Measurements from ENCODE around the gene CSNK1G1. TPM values are rescaled to one million over a fixed set of nuclear protein-coding genes. Genes with fewer than 3 reads are reported as not detected.
"Not testable (repeated sequence)": the region's sequence is repeated elsewhere in the genome, so short reads cannot be mapped to it uniquely, and the experiment has no call there.

Gene CSNK1G1
- total RNA-seq, 1 experiment from 2014 or later: 19.6 TPM

DNA sequence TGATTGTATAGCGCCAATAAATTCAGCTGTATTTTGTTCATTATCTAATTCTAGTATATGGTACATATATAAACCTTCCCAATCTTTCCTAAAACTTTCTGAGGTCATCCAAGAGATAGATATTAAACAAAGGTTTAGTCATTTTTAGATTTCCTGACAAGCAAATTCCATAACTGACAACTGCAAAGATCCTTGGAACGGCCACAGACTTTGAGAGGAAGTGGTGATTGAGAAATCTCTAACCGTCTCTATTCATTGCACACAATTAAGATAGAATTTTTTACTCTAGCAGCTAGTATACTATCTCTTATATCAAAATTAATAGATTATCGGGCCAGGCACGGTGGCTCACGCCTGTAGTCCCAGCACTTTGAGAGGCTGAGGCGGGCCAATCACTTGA lies 4.7 kb downstream of the CSNK1G1 start:
- intact Hi-C loops (cut with micrococcal nuclease; ENCODE audit: unreplicated experiment): no loop called here
- Histone ChIP-seq H3K4me1 (replicated peaks; ENCODE audit: insufficient read depth) (peaks cover 6% of the 10 kb centered on the region), H4K20me1 (ENCODE audit: insufficient read depth) (no peaks in the 10 kb centered on the region), H2AFZ (no peak overlapping the region), H3K79me2 (ENCODE audit: low read depth) (peaks cover 40% of the 10 kb centered on the region), H3K36me3 (ENCODE audit: low read depth) (no peaks in the 10 kb centered on the region), H3K9me2 (ENCODE audit: insufficient read depth) (no peaks in the 10 kb centered on the region), H3K9me3 (ENCODE audit: insufficient read depth, low read depth) (no peaks in the 10 kb centered on the region), H3K4me3 (no peak overlapping the region), H3K27ac (no peak overlapping the region), H3K27me3 (ENCODE audit: insufficient read depth, low read depth) (no peaks in the 10 kb centered on the region), H3F3A (ENCODE audit: insufficient read depth, low read depth) (peaks cover 1% of the 10 kb centered on the region; the same call in 1 of the 2 replicates), H3K4me2 (no peak overlapping the region)
- no TSS peak for BruUV-seq (replicated peaks)
- DNase-seq: no peak
- CTCF ChIA-PET: no interaction called here
- no peak for TF ChIP-seq EZH2 (IDR thresholded peaks at IDR 0.05; ENCODE audit: low read depth)
- TF ChIP-seq, protein P1, sequence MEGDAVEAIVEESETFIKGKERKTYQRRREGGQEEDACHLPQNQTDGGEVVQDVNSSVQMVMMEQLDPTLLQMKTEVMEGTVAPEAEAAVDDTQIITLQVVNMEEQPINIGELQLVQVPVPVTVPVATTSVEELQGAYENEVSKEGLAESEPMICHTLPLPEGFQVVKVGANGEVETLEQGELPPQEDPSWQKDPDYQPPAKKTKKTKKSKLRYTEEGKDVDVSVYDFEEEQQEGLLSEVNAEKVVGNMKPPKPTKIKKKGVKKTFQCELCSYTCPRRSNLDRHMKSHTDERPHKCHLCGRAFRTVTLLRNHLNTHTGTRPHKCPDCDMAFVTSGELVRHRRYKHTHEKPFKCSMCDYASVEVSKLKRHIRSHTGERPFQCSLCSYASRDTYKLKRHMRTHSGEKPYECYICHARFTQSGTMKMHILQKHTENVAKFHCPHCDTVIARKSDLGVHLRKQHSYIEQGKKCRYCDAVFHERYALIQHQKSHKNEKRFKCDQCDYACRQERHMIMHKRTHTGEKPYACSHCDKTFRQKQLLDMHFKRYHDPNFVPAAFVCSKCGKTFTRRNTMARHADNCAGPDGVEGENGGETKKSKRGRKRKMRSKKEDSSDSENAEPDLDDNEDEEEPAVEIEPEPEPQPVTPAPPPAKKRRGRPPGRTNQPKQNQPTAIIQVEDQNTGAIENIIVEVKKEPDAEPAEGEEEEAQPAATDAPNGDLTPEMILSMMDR (conservative IDR thresholded peaks at IDR 0.05): no peak
- POLR2A ChIA-PET (ENCODE audit: unreplicated experiment): interaction anchor here (0.6 kb wide), 2 partner anchors 47 to 220 kb away, joined by 9 to 14 read pairs; no protein-coding TSS in a partner anchor

DNA sequence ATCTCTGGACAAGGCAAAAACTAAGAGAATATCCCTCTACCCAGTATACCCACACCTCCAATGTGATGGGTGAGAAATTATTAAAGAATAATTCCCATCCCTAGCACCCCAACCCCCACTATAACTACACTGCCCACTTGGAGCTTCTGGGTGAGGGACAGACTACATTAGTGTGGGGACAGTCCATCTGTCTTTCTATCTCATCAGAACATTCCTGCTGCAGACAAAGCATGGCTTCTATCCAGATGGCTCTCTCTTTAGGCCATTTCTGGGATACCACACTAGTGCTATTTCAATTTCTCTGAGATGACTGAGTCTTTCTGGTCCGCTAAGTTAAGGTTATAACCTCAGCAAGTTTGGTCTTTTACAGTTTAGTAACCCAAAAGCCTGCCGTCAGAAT lies 6.6 kb downstream of the CSNK1G1 start:
- Histone ChIP-seq H3F3A (ENCODE audit: insufficient read depth, low read depth) (no peaks in the 10 kb centered on the region), H3K4me2 (no peak overlapping the region), H3K4me3 (no peak overlapping the region), H3K36me3 (ENCODE audit: low read depth) (no peaks in the 10 kb centered on the region), H3K27ac (no peak overlapping the region), H3K4me1 (replicated peaks; ENCODE audit: insufficient read depth) (peaks cover 1% of the 10 kb centered on the region), H3K79me2 (ENCODE audit: low read depth) (peaks cover 40% of the 10 kb centered on the region), H3K9me3 (ENCODE audit: insufficient read depth, low read depth) (no peaks in the 10 kb centered on the region), H2AFZ (no peak overlapping the region), H3K9me2 (ENCODE audit: insufficient read depth) (no peaks in the 10 kb centered on the region), H4K20me1 (ENCODE audit: insufficient read depth) (no peaks in the 10 kb centered on the region), H3K27me3 (ENCODE audit: insufficient read depth, low read depth) (no peaks in the 10 kb centered on the region)
- no TSS peak for BruUV-seq (replicated peaks)
- ChIA-PET CTCF (no interaction called here), POLR2A (ENCODE audit: unreplicated experiment) (no interaction called here)
- no peak for DNase-seq
- TF ChIP-seq EZH2 (IDR thresholded peaks at IDR 0.05; ENCODE audit: low read depth): no peak
- TF ChIP-seq, protein P1 (conservative IDR thresholded peaks at IDR 0.05): no peak
- intact Hi-C loops (cut with micrococcal nuclease; ENCODE audit: unreplicated experiment): no loop called here

DNA sequence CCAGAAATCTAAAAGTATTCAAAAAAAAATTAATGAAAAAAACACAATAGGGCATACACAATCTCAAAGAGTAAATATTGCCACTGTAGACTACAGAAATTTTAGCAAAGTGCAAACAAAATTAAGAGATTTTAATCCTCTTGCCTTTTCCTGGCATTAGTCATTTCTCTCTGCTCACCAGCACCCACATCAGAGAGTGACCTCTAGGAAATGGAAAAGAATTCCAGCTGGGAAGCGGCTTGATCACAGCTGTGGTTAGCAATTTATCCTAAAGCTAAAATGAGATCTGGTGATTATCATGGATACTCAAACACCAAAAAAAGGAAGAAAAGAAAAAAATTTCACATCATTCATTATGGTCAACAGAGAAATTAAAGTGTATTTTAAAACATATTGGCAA lies 7.5 kb downstream of the CSNK1G1 start:
- H3F3A ChIP-seq (ENCODE audit: insufficient read depth, low read depth): no peaks in the 10 kb centered on the region
- ChIA-PET CTCF (no interaction called here), POLR2A (ENCODE audit: unreplicated experiment) (no interaction called here)
- no peaks in the 10 kb centered on the region for H3K4me1 ChIP-seq (replicated peaks; ENCODE audit: insufficient read depth)
- no peaks in the 10 kb centered on the region for H3K9me2 ChIP-seq (ENCODE audit: insufficient read depth)
- H3K9me3 ChIP-seq (ENCODE audit: insufficient read depth, low read depth): no peaks in the 10 kb centered on the region
- H3K27ac ChIP-seq: no peak overlapping the region
- no peak overlapping the region for H3K4me2 ChIP-seq
- intact Hi-C loops (cut with micrococcal nuclease; ENCODE audit: unreplicated experiment): no loop called here
- no peaks in the 10 kb centered on the region for H3K27me3 ChIP-seq (ENCODE audit: insufficient read depth, low read depth)
- H3K4me3 ChIP-seq: no peak overlapping the region
- H2AFZ ChIP-seq: no peak overlapping the region
- TF ChIP-seq, protein P1 (conservative IDR thresholded peaks at IDR 0.05): no peak
- no peak for TF ChIP-seq EZH2 (IDR thresholded peaks at IDR 0.05; ENCODE audit: low read depth)
- no peaks in the 10 kb centered on the region for H3K36me3 ChIP-seq (ENCODE audit: low read depth)
- no TSS peak for BruUV-seq (replicated peaks)
- no peak for DNase-seq
- H4K20me1 ChIP-seq (ENCODE audit: insufficient read depth): no peaks in the 10 kb centered on the region
- peaks cover 34% of the 10 kb centered on the region for H3K79me2 ChIP-seq (ENCODE audit: low read depth)

DNA sequence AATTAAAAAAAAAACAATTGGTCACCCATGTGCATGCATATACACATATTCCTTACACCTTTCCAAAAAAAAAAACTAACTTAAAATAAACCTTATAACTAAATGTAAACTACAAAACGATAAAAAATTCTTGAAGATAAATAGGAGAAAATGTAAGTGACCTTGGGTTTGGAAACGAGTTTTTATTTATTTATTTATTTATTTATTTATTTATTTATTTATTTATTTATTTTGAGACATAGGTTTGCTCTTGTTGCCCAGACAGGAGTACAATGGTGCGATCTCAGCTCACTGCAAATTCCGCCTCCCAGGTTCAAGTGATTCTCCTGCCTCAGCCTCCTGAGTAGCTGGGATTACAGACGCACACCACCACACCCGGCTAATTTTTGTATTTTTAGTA lies 9.7 kb downstream of the CSNK1G1 start:
- H4K20me1 ChIP-seq (ENCODE audit: insufficient read depth); H2AFZ ChIP-seq; BruUV-seq (replicated peaks); CTCF ChIA-PET; H3K4me2 ChIP-seq; H3K4me1 ChIP-seq (replicated peaks; ENCODE audit: insufficient read depth); H3K27ac ChIP-seq; H3K9me2 ChIP-seq (ENCODE audit: insufficient read depth); H3K9me3 ChIP-seq (ENCODE audit: insufficient read depth, low read depth); intact Hi-C loops (cut with micrococcal nuclease; ENCODE audit: unreplicated experiment); H3K27me3 ChIP-seq (ENCODE audit: insufficient read depth, low read depth); POLR2A ChIA-PET (ENCODE audit: unreplicated experiment); H3F3A ChIP-seq (ENCODE audit: insufficient read depth, low read depth); DNase-seq; H3K36me3 ChIP-seq (ENCODE audit: low read depth); H3K4me3 ChIP-seq: not testable (repeated sequence)
- peaks cover 21% of the 10 kb centered on the region; the same call in 1 of the 2 replicates for H3K79me2 ChIP-seq (ENCODE audit: low read depth)
